Renal cortical epithelial cell (primary cell): ENCODE measurements around the gene BRWD1. TPM values are rescaled to one million over a fixed set of nuclear protein-coding genes. Genes with fewer than 3 reads are reported as not detected.
"Not testable (repeated sequence)": the region's sequence is repeated elsewhere in the genome, so short reads cannot be mapped to it uniquely, and the experiment has no call there.

Experiments used
- DNase-seq: peaks from one replicate; pipeline ENCODE4 v3.0.0-alpha.2; 2011; ENCODE audit warnings: low read depth
- total RNA-seq: library from RNA; depleted of rRNA; stranded (reverse); fragments of >200 nt; gene quantifications from 2 replicates; pipeline ENCODE4 v1.2.3, GENCODE V29; 2014

BRWD1 gene
- total RNA-seq, 1 donor from 2014 or later, result 81.4 TPM

DNA sequence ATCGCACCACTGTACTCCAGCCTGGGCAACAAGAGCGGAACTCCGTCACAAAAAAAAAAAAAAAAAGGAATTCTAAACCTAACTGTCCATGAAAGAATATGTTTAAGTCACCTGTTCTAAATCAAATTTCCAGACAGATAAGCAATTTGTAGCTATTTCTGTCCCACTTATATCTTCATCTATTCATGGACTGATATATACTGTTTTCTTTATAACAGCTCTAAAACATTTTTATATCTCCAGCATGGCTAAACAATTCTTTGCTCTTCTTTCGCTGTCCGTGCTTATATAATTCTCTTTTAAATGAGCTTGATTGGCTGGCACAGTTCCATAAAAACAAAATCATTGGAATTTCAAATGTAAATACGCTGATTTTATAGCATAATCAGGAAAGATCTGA, 30.5 kb downstream of the BRWD1 start:
- DNase-seq, result no peak

DNA sequence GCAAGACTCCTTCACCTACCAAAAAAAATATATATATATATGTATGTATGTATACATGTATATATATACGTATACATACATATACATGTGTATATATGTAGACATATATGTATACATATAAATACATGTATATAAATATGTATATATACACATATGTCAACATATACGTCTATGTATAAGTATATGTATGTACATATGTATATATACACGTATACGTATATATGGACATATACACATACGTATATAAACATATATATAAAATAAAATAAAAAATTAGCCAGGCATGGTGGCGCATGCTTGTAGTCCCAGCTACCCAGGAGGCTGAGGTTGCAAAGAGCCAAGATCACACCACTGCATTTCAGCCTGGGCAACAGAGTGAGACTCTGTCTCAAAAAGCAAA, 31.6 kb downstream of the BRWD1 start:
- no peak for DNase-seq

DNA sequence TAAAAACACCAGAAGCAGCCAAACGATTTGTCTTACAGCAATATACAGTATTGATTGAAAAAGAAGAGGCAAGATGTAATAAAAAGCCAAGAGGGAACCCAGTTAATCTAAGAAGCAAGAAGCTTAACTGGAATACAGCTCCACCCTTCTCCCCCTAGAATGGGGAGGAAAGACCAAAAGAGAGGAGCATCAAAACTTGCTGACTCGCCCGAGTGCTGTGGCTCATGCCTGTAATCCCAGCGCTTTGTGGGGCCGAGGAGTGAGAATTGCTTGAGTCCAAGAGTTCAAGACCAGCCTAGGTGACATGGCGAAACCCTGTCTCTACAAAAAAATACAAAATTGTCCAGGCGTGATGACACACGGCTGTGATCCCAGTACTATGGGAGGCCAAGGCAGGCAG, 32.2 kb downstream of the BRWD1 start:
- DNase-seq, result no peak

DNA sequence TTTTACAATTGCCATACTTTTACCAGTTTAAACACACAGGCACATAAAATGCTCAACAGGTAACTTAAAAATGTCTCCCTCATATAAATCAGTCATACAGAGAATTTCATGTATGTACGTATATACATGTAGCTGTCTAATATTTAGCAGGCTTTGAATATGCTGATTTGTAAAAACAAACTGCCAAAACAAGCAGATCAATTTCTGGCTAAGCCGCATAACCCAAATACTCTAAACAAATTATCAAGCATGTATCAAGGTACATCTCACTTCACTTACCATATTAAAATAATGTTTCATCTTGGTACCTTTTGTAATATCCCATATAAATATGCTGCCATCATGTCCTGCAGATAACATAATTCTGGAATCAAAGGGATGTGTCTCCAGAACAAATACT, 43.8 kb downstream of the BRWD1 start:
- DNase-seq, result no peak

DNA sequence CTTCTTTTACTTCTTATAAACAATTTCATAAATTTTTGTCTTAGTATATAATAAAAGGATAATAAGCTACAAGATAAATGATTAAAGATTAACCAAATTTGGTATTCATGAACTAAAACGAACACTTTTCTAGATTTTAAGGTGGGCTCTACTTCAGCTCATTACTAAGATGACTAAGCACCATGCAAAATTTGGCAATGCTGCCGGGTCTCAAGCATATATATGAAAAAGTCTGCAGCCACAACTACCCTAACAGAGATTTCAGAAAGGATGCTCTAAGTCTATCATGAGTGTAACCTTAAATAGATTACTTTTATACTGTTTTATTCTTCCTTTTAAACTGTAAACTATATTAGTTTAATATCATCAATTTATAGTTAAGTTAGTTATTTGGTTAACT, 47.8 kb downstream of the BRWD1 start:
- DNase-seq, result no peak

DNA sequence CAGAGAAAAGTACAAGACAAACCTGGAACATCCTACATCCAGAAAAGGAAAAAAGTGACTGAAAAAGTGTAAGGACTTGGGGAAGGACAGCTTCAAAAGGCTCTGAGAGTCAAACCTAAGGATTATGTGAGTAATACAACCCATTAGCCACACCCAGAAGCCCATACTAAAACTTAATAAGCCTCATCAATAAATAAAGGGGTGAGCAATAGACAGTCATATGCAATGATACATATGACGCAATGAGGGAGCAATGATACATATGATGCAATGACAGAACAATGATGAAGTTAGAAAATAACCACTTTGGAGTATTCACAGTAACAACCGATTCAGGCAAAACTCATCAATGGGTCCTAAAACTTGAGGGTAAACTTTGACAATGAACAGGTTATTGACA, 50.1 kb downstream of the BRWD1 start:
- DNase-seq, result no peak

DNA sequence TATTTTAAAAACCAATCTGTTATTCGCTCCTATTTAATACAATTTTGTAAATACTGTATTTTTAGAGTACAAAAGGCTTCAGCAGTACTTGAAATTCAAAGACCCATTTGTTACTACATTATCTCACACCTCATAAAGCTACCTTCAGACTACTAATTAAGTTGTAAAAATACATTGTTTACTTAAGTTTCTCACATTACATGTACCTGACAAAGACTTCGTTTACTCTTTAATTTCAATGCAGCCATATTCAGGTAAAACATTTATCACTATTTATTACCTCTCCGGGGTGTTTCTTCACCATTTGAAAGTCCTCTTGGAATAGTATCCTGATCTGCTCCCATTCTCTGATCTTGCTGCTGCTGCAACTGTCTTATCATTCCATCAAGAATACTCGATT, 55.2 kb downstream of the BRWD1 start:
- no peak for DNase-seq

DNA sequence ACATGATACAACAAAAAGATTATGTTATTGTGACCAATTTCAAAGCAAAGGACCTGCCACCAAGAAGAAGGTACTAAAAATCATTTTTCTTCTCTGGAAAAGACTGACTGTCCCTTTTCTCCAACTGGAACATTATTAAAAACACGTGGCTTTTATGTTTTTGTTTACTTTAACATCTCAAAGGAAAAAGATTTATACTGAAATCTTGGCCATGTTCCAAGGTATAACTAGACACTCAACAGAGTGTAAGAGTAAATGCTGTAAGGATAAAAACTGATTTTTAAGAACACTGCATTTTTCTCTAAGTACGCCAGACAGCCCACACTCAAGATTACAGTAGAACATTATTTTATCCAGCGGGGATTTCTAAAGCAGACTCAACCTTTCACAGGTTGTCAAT, 62.1 kb downstream of the BRWD1 start:
- no peak for DNase-seq

DNA sequence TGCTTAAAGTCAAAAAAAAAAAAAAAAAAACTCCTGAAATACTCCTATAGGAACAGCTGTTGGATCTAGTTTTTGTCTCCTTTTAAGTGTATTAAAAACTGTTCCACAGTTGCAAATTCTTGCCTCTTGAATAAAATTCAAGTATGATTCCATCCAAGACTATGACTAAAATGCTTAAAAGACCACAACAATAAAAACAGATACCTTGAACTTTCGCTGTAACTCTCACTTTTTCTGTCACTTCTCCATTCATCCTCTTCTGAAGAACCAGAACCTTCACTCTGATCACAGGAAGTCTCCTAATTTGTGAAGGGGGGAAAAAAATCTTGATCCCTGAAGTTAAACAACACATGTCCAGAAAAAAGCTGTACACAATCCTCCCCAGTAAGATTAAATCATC, 75.2 kb downstream of the BRWD1 start:
- no peak for DNase-seq

DNA sequence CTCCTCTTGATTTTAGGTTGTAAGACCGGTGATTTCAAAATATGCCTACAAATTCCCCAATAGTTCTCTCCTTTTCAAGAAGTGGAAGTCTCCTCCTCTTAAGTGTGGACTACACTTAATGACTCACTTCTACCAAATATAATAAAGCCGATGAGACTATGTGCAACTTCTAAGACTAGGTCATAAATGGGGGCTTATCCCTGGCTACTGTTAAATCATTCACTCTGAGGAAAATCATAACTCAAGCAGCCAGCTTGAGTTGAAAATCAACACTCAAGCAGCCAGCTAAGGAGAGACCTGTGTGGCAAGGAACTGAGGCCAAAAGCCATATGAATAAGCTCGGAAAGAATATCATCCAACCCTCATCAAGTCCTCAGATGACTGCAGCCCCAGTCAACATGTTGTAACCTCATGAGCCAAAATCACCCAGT, 80.6 kb downstream of the BRWD1 start:
- peak; percentile 2 for DNase-seq

DNA sequence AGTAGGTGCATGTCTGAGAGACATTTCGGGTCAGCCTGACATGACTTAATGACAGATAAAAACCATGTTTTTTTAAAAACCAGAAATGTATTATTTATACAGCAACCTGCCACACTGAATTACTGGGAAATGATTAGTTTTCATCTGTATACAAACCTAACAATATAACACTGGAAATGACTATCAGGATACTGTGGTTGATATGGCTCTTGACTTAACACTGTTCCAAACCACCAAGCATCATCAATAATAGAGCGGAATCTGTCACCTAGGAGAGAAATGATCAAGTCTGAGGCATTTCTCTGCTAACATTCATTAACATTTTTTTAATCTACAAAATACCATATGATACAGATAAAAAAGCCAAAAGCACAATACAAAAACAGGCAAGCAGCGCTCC, 88.5 kb downstream of the BRWD1 start:
- DNase-seq, result no peak

DNA sequence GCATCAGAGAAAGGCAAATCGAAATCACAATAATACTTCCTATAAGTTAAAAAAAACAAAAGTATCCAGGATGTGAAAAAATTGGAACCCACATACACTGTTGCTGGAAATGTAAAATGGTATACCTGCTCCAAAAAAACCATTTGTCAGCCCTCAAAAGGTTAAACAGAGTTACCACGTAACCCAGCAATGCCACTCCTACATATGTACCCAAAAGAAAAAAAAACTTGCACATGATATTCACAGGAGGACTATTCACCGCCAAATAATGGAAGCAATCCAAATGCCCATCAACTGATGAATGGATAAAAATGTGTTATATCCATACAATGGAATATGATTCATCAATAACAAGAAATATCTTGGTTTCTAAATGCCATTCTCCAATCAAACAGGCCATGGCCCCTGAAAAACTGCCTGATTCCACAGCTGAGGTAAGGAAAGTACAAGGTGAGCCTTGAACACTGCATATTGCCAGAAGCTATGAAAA, 91.4 kb downstream of the BRWD1 start:
- no peak for DNase-seq

DNA sequence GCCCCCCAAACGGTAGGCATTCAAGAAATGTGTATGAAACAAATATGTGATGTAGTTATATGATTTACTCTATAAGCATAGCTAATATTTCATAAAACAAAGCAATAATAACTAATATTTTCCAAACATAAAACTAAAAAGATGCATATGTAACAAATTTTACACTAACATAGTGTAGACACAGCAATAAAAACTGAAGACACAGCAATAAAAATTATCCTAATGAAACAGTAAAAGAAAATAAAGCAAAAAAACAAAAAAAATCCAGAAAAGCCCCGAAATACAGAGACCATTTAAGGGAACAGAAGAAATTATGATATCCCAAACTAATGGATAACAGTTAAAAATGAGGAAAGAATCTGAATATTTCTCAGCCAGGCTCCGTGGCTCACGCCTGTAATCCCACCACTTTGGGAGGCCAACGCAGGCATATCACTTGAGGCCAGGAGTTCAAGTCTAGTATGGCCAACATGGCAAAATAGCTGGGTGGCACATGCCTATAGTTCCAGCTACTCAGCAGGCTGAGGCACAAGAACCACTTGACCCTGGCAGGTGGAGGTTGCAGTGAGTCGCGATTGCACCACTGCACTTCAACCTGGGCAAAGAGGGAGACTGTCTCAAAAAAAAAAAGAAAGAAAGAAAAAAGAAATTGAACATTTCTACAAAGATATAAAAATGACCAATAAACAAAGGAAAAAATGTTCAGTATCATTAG, 92.0 kb downstream of the BRWD1 start:
- DNase-seq, result peak; percentile 25

DNA sequence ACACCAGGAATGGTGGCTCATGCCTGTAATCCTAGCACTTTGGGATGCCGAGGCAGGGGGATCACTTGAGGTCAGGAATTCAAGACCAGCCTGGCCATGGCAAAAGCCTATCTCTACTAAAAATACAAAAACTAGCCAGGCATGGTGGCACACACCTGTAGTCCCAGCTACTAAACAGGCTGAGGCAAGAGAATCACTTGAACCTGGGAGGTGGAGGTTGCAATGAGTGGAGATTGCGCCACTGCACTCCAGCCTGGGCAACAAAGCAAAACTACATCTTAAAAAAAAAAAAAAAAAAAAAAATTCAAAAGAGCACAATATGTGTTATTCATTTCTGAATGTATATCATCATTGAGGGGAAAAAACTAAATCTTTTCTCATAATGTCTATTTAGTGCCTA, 92.6 kb downstream of the BRWD1 start:
- not testable (repeated sequence) for DNase-seq

DNA sequence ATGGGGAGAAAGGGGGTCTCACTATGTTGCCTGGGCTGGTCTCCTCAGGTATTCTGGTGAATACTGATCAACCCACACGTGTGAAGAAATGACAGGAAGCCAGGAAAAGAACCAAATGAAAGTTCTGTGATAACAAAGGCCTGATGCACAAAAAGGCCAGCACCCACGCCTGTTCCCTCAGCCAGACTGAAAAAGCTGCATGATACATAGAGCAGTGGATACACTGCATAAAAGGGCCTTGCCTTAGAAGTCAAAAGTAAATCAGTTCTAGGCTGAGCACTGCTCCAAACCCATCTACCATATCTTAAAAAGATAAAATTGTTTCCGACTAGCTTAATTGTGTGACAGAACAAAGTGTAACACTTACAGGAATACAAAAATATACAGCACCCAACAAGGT, 93.3 kb downstream of the BRWD1 start:
- no peak for DNase-seq

DNA sequence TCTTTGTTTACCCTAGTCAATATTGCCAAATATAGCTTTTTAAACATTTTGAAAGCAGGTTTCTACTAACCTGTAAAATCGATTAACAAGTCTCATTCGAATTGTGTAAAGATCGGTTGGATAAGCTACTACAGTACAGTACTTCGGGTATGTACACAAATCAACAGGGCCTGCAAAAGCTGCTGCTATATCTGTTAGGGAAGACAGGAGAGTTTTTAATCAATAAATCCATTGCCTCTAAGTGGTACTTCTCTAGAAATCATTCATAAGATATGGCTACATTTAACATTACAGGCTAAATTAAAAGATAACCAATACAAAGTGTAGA, 95.4 kb downstream of the BRWD1 start:
- DNase-seq, result no peak

DNA sequence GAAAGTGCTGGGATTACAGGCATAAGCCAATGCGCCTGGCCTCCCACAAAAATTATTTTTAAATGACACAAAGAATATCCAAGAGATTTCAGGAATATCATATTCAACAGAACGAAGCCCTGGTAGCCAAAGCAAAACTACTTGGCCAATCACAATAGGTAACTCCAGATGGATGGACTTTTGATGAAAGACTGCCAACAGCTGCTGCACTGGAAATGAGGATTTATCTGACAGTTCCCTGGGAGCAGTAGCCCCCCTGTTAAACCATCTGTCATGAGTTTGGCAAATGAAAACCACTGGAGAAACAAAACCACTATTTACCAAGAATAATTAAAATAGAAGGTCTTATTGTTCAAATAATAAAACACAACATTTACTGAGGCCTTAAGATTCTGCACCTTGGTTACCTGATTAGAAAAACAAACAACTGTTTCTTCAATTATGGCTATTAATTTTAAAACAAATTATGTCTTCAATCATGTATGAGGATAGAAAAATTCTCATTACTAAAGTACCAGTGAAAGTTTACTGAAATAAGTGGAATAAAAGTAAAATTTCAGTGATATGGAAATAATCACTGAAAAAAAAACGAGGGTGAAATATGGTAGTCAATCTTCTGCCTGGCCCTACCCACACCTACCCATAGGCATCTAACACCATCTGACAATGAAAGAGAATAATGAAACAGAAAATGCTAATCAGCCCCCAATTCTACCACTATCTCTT, 95.9 kb downstream of the BRWD1 start:
- DNase-seq, result no peak

DNA sequence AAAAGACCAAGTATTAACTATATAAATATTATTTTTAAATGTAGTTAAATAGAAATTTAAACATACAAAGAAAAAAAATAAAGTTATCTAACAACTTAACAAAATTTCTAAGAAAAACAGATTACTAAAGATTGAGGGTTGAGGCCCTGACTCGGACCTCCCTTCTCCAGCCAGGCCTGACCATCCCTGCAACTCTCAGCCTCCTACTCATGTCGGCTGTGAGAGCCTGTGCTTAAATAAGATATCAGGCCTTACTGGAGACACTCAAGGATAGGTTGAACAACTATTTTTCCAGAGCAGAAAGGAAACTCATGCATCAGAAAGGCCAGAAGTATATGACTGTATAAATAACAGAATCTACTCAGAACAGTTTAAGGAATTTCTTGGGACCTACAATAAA, 97.1 kb downstream of the BRWD1 start:
- DNase-seq, result no peak

DNA sequence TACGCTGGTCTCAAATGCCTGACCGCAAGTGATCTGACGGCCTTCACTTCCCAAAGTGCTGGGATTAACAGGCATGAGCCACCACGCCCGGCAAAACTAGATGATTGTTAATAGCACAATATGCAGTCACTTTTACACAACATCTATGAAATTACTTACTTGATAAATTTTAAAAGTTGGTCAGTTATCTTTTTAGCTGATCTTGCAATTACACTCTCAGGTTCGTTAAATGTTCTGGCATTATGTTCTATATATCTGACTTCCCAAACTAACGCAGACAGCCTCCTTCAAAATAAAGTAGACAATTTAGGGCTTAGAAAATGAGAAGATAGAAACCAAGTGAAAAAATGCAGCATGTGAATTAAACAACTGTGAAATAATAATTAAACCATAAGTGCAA, 98.4 kb downstream of the BRWD1 start:
- no peak for DNase-seq

DNA sequence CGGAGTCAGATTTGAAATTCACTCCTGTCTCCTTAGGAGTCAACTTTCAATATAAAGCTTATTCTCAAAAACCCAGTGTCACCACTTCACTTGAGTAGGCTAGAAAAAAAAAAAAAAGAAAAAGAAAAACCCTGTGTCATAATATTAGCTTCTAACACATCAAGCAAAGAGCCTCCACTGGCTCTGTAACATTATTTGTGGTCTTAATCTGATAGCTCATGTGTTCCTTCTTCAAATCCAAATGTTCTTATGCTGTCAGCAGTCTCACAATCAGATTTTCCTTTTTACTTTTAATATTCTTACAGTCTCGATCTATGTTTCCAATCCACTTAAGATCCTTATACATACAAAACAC, 104.1 kb downstream of the BRWD1 start:
- no peak for DNase-seq

DNA sequence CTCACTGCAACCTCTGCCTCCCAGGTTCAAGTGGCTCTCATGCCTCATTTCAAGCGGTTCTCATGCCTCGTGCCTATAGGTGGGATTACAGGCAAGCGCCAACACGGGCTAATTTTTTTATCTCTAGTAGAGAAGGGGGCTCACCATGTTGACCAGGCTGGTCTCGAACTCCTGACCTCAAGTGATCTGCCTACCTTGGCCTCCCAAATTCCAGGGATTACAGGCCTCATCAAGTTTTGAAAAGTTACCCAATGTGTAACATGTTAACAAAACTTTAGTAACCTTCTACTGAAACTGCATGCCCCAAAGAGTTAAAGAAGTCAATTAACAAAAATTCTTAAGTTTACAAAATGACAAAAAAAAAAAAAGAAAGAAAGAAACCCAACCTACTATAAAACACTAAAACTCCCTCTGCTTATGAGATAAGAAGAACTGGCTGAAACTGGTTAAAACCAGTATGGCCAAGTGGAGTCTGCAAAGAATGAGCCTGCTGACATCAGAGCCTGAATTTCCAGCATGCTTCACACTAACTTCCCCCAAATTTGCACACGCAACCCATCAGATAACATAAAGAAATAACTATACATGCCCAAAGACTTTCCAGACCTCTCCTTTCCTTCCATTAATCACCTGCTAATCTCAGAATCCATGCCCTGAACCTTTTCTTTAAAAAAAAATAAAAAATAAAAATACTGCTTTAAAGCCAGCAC, 104.7 kb downstream of the BRWD1 start:
- peak; percentile 23 for DNase-seq

DNA sequence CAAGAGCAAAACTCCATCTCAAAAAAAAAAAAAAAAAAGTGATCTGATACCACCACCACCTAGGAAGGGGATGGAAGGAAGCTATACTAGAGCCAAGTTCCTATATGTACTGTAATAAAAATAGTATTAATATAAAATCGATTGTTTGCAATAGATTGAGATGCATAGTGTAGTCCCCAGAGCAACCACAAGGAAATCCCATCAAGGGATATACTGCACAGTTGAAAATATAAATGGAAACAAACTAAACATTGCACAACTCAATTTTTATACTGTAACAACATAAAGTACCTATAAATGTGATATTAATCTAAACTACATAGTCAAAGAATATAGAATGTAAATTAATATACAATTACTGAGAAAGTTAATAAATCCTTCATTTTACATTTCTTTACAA, 109.3 kb downstream of the BRWD1 start:
- no peak for DNase-seq

DNA sequence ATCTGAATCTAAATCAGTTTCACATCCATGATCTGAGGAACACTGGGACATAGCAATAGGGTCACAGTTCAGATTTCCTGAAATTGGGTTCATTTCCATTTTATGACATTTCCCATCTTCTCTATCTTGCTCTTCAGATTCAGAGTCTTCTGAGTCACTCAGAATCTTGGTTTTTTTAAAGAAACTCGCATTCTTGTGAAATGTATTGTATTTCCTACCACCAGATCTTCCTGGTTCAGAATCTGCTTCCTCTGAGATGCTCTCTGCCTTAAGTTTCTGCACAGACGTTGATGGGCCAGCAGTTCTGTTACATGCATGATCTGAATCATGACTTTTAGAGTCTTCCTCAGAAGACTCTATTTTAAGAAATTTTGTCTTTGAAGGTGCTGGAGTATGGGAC, 114.6 kb downstream of the BRWD1 start:
- no peak for DNase-seq
